Measurements from ENCODE around the gene HOOK2. TPM values are rescaled to one million over a fixed set of nuclear protein-coding genes. Genes with fewer than 3 reads are reported as not detected.

Gene HOOK2
- total and polyA plus RNA-seq, 9 of the 15 experiments (the other 6 are each of a cell fraction or from before 2014, with no cell fraction given): 1.3 to 17.2 (median 9.9) TPM

- TF ChIP-seq JUN (IDR thresholded peaks at IDR 0.05; ENCODE audit: borderline replicate concordance, low read depth, low read length) (peak; percentile 48; the same call in 1 of the 2 replicates), JUN (CRISPR knock-in tag; IDR thresholded peaks at IDR 0.05; ENCODE audit: borderline replicate concordance) (no peak), SREBF1 (IDR thresholded peaks at IDR 0.05; ENCODE audit: borderline replicate concordance, low read depth, low read length) (peak; percentile 59; the same call in 1 of the 2 replicates), SIX5 (IDR thresholded peaks at IDR 0.05; ENCODE audit: borderline replicate concordance in 1 of 2, insufficient read depth in 1 of 2, low read depth in 1 of 2, low read length in 2 of 2) (no peak; a peak in 1 of 4 replicates), GMEB1 (CRISPR knock-in tag; IDR thresholded peaks at IDR 0.05) (peak; percentile 67), HES1 (IDR thresholded peaks at IDR 0.05; ENCODE audit: low read depth) (peak; percentile 56; the same call in 1 of the 2 replicates), ZZZ3 (IDR thresholded peaks at IDR 0.05) (0 out of 2 replicates have a peak, but pooled peaks have one; percentile 15), COPS2 (conservative IDR thresholded peaks at IDR 0.05) (no peak), ETS2 (tag; IDR thresholded peaks at IDR 0.05; ENCODE audit: borderline replicate concordance, poor library complexity, severe bottlenecking) (no peak), CBFA2T2 (conservative IDR thresholded peaks at IDR 0.05) (peak; percentile 99), FOXJ3 (CRISPR knock-in tag; IDR thresholded peaks at IDR 0.05) (no peak), EHMT2 (IDR thresholded peaks at IDR 0.05) (no peak), ZNF263 (CRISPR knock-in tag; IDR thresholded peaks at IDR 0.05; ENCODE audit: borderline replicate concordance) (peak; percentile 83; the same call in 1 of the 2 replicates), MECOM (CRISPR knock-in tag; IDR thresholded peaks at IDR 0.05) (no peak), DLX4 (CRISPR knock-in tag; IDR thresholded peaks at IDR 0.05) (no peak), HLTF (IDR thresholded peaks at IDR 0.05) (no peak), MAZ (CRISPR knock-in tag; conservative IDR thresholded peaks at IDR 0.05 in 1 of 2, IDR thresholded peaks at IDR 0.05 in 1 of 2) (no peak; a peak in 1 of 4 replicates), EGR1 (conservative IDR thresholded peaks at IDR 0.05) (peak; percentile 55; the same call in 1 of the 2 replicates), RBM34 (IDR thresholded peaks at IDR 0.05; ENCODE audit: borderline replicate concordance, insufficient read depth, low read length) (no peak), RFX5 (IDR thresholded peaks at IDR 0.05; ENCODE audit: low read depth, low read length) (no peak), TOE1 (IDR thresholded peaks at IDR 0.05; ENCODE audit: borderline replicate concordance) (peak; percentile 100), TOE1 (CRISPR knock-in tag; IDR thresholded peaks at IDR 0.05; ENCODE audit: borderline replicate concordance, low read depth) (no peak), ZNF778 (CRISPR knock-in tag; IDR thresholded peaks at IDR 0.05) (no peak), ELK1 (CRISPR knock-in tag; IDR thresholded peaks at IDR 0.05) (no peak), TBL1XR1 (IDR thresholded peaks at IDR 0.05; ENCODE audit: low read length in 2 of 2) (0 out of 4 replicates have a peak, but pooled peaks of 1 of the 2 experiments have one; percentile 17)
Measured at GRCh38 chr19:12722566-12723380, 52.6 kb downstream of the HOOK2 start (continued).
